Measurements from ENCODE around the gene SDCBP2.

SDCBP2 gene

GRCh38 chr20:1310506-1311190 is 18.3 kb downstream of the SDCBP2 start:
- DNase-seq: peak; percentile 17

- peak; percentile 25 for DNase-seq
Measured at GRCh38 chr20:1310071-1310470, 18.9 kb downstream of the SDCBP2 start.

GRCh38 chr20:1309439-1309847 is 19.5 kb downstream of the SDCBP2 start:
- DNase-seq: peak; percentile 9

- DNase-seq: peak; percentile 23
Measured at GRCh38 chr20:1308702-1309095, 20.2 kb downstream of the SDCBP2 start.

GRCh38 chr20:1308067-1308701 is 20.8 kb downstream of the SDCBP2 start:
- no peak for DNase-seq

- peak; percentile 23 for DNase-seq
Measured at GRCh38 chr20:1307571-1307971, 21.4 kb downstream of the SDCBP2 start.

GRCh38 chr20:1307171-1307570 is 21.8 kb downstream of the SDCBP2 start:
- no peak for DNase-seq

GRCh38 chr20:1306316-1307135 is 22.4 kb downstream of the SDCBP2 start:
- DNase-seq: peak; percentile 26

- DNase-seq: peak; percentile 75
Measured at GRCh38 chr20:1305712-1306111, 23.2 kb downstream of the SDCBP2 start.

GRCh38 chr20:1304710-1305515 is 24.0 kb downstream of the SDCBP2 start:
- peak; percentile 6 for DNase-seq

GRCh38 chr20:1302685-1303541 is 26.0 kb downstream of the SDCBP2 start:
- DNase-seq: peak; percentile 59

- peak; percentile 24 for DNase-seq
Measured at GRCh38 chr20:1301031-1301529, 27.9 kb downstream of the SDCBP2 start.

GRCh38 chr20:1300083-1300840 is 28.7 kb downstream of the SDCBP2 start:
- DNase-seq: peak; percentile 21

- peak; percentile 8 for DNase-seq
Measured at GRCh38 chr20:1299522-1299921, 29.4 kb downstream of the SDCBP2 start.

- peak; percentile 3 for DNase-seq
Measured at GRCh38 chr20:1298888-1299511, 29.9 kb downstream of the SDCBP2 start.

- DNase-seq: peak; percentile 0
Measured at GRCh38 chr20:1298166-1298565, 30.8 kb downstream of the SDCBP2 start.

- DNase-seq: peak; percentile 4
Measured at GRCh38 chr20:1297486-1297885, 31.5 kb downstream of the SDCBP2 start.

GRCh38 chr20:1296922-1297321 is 32.0 kb downstream of the SDCBP2 start:
- peak; percentile 10 for DNase-seq

- peak; percentile 13 for DNase-seq
Measured at GRCh38 chr20:1296117-1296610, 32.8 kb downstream of the SDCBP2 start.

Data from left hindlimb (tissue), 1 donor.